Measurements from ENCODE around the gene SUDS3.

Gene SUDS3

GRCh38 chr12:118427819-118428218 is 51.5 kb downstream of the SUDS3 start:
- Mint-ChIP-seq H3K27me3 (no peaks in the 10 kb centered on the region), H3K27ac (no peak overlapping the region), H3K36me3 (ENCODE audit: low read depth) (no peaks in the 10 kb centered on the region), H3K4me3 (no peak overlapping the region), H3K9me3 (no peaks in the 10 kb centered on the region), H3K4me1 (ENCODE audit: low read depth) (no peaks in the 10 kb centered on the region)
- intact Hi-C loops (cut with micrococcal nuclease): no loop called here

DNA sequence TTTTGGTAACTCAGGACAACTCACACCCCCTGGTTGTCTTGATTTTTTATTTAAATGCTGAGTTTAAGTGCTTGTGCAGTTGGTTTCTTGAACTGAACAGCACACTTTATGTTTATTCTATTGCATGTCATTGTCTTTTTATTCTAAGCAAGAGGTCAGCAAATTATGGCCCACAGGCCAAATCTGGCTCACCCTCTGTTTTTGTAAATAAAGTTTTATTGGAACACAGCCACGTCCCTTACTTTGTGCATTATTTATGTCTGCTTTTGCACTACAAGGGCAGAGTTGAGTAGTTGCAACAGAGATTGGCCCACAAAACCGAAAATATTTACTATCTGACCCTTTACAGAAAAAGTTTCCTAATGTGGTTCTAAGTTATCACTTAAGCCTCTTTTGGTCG is 52.3 kb downstream of the SUDS3 start:
- Mint-ChIP-seq H3K27ac (no peak overlapping the region), H3K27me3 (no peaks in the 10 kb centered on the region), H3K9me3 (no peaks in the 10 kb centered on the region), H3K4me3 (no peak overlapping the region), H3K36me3 (ENCODE audit: low read depth) (no peaks in the 10 kb centered on the region), H3K4me1 (ENCODE audit: low read depth) (no peaks in the 10 kb centered on the region)
- intact Hi-C loops (cut with micrococcal nuclease): no loop called here

DNA sequence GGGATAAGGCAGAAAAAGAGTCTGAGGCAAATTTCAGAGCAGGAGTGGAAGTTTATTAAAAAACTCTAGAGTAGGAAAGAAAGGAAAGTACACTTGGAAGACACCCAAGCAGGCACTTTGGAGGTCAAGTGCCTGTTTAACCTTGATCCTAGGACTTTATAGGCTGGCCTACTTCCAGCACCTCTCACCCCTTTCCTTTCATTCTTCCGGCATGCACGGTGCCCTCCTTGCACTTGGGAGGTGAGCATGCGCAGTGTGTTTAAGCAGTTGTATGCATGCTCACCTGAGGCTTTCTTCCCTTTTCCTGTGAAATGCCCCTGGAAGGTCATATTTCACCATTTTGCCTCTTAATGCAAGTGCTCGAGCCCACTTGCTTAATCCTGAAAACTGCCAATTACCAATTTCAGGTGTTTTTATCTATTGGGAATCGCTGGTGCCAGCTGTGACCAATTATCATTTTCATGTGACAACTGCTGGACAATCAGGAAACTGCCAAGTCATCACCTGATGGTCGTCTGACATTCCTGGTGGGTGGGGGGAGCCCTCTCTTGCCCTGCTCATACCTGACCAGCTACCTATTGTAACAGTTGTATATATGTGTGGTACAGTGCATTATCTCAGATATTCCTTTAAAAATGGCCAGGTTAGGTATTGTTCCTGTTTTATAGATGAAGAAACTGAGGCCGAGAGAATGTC is 53.5 kb downstream of the SUDS3 start:
- Mint-ChIP-seq H3K9me3 (no peaks in the 10 kb centered on the region), H3K27me3 (no peaks in the 10 kb centered on the region), H3K4me1 (ENCODE audit: low read depth) (no peaks in the 10 kb centered on the region), H3K27ac (no peak overlapping the region), H3K4me3 (no peak overlapping the region), H3K36me3 (ENCODE audit: low read depth) (no peaks in the 10 kb centered on the region)
- intact Hi-C loops (cut with micrococcal nuclease): no loop called here

- Mint-ChIP-seq H3K27me3 (no peaks in the 10 kb centered on the region), H3K9me3 (no peaks in the 10 kb centered on the region), H3K4me1 (ENCODE audit: low read depth) (no peaks in the 10 kb centered on the region), H3K27ac (no peak overlapping the region), H3K4me3 (no peak overlapping the region), H3K36me3 (ENCODE audit: low read depth) (no peaks in the 10 kb centered on the region)
- intact Hi-C loops (cut with micrococcal nuclease): no loop called here
Measured at GRCh38 chr12:118430516-118430915, 54.2 kb downstream of the SUDS3 start.

DNA sequence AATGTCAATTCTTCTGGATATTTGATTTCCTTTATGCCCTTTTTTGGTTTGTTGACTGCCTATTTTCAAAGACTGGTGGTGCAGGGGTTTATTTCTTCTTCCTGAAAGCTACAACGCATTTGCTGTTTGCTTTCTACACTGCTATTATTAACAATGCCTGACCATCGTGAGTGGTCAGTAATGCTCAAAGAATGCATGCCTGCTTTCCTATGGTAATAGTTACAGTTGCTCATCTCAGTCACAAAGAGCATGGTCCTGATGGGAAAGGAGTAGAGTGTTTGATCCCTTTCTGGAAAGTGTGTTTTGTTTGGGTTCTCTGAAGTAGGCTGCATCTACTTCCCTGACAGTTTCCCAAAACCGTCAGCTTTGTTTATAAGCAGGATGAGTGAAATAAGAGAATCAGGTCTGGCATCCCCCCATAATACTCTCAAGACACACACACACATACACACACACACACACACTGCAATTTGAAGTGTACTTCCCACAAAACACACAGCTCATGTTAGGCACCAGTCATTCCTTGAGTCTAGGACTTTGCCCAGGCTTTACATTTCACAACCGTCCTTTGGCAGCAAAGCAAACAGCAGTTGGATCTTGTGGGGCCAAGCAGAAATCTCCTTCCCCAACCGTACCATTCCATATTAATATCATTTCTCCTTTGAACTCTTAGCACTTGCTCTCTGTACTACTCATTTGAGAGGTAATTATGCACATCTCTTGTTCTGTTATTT is 56.6 kb downstream of the SUDS3 start:
- no peaks in the 10 kb centered on the region for H3K9me3 Mint-ChIP-seq
- intact Hi-C loops (cut with micrococcal nuclease): no loop called here
- no peaks in the 10 kb centered on the region for H3K27me3 Mint-ChIP-seq
- no peak overlapping the region for H3K27ac Mint-ChIP-seq
- no peaks in the 10 kb centered on the region for H3K36me3 Mint-ChIP-seq (ENCODE audit: low read depth)
- no peaks in the 10 kb centered on the region for H3K4me1 Mint-ChIP-seq (ENCODE audit: low read depth)
- no peak overlapping the region for H3K4me3 Mint-ChIP-seq

GRCh38 chr12:118436002-118436730 is 59.8 kb downstream of the SUDS3 start:
- no peak overlapping the region for H3K4me3 Mint-ChIP-seq
- intact Hi-C loops (cut with micrococcal nuclease): no loop called here

GRCh38 chr12:118436986-118437385 is 60.6 kb downstream of the SUDS3 start:
- Mint-ChIP-seq H3K4me1 (ENCODE audit: low read depth) (no peaks in the 10 kb centered on the region), H3K36me3 (ENCODE audit: low read depth) (no peaks in the 10 kb centered on the region), H3K9me3 (no peaks in the 10 kb centered on the region), H3K27me3 (peaks cover 4% of the 10 kb centered on the region), H3K4me3 (no peak overlapping the region), H3K27ac (no peak overlapping the region)
- intact Hi-C loops (cut with micrococcal nuclease): no loop called here

More at GRCh38 chr12:118436002-118436730, 59.8 kb downstream of the SUDS3 start:
- H3K36me3 Mint-ChIP-seq (ENCODE audit: low read depth): no peaks in the 10 kb centered on the region
- no peak overlapping the region for H3K27ac Mint-ChIP-seq
- no peaks in the 10 kb centered on the region for H3K4me1 Mint-ChIP-seq (ENCODE audit: low read depth)
- peaks cover 2% of the 10 kb centered on the region for H3K27me3 Mint-ChIP-seq
- no peaks in the 10 kb centered on the region for H3K9me3 Mint-ChIP-seq

GRCh38 chr12:118439068-118439467 is 62.7 kb downstream of the SUDS3 start:
- Mint-ChIP-seq H3K27me3 (peaks cover 4% of the 10 kb centered on the region), H3K27ac (no peak overlapping the region), H3K4me1 (ENCODE audit: low read depth) (no peaks in the 10 kb centered on the region), H3K4me3 (no peak overlapping the region), H3K36me3 (ENCODE audit: low read depth) (no peaks in the 10 kb centered on the region), H3K9me3 (no peaks in the 10 kb centered on the region)
- intact Hi-C loops (cut with micrococcal nuclease): no loop called here

DNA sequence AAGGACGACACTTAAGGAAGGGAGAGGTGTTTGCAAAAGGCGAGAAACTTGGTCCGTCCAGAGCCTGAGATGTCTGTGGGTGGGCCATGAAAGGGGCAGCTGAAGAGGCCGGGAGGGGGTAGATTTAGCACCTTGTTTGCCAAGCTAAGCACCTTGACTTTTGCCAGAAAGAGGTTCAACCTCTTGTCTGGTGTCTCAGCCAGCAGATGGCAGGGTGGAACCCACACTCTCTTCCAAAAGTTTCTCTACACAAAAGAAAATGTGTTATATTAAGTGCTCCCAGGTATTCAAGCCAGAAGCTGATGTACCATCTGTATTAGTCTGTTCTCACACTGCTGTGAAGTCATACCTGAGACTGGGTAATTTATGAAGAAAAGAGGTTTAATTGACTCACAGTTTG is 69.9 kb downstream of the SUDS3 start:
- Mint-ChIP-seq H3K9me3 (no peaks in the 10 kb centered on the region), H3K27ac (no peak overlapping the region), H3K36me3 (ENCODE audit: low read depth) (no peaks in the 10 kb centered on the region), H3K27me3 (peaks cover 5% of the 10 kb centered on the region), H3K4me3 (no peak overlapping the region), H3K4me1 (ENCODE audit: low read depth) (no peaks in the 10 kb centered on the region)
- intact Hi-C loops (cut with micrococcal nuclease): no loop called here

DNA sequence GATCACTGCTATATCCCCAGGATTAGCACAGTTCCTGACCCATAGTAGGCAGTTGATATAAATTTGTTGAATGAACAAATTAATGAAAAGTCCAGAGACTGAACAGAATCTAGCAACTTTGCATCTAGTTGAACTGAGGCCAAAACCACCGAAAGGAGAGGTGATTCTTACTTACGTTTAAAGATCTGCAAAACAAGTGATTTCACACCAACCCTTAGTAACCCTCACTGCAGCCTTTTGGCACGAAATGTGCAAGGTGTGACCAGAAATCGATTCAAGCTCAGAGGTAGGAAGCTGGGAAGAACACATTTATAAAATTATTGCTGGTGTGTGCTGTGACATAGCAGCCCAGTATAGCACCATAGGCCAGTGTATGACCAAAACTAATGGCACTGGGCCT is 70.8 kb downstream of the SUDS3 start:
- Mint-ChIP-seq H3K27ac (no peak overlapping the region), H3K27me3 (peaks cover 3% of the 10 kb centered on the region), H3K9me3 (no peaks in the 10 kb centered on the region), H3K36me3 (ENCODE audit: low read depth) (no peaks in the 10 kb centered on the region), H3K4me1 (ENCODE audit: low read depth) (no peaks in the 10 kb centered on the region), H3K4me3 (no peak overlapping the region)
- intact Hi-C loops (cut with micrococcal nuclease): no loop called here

DNA sequence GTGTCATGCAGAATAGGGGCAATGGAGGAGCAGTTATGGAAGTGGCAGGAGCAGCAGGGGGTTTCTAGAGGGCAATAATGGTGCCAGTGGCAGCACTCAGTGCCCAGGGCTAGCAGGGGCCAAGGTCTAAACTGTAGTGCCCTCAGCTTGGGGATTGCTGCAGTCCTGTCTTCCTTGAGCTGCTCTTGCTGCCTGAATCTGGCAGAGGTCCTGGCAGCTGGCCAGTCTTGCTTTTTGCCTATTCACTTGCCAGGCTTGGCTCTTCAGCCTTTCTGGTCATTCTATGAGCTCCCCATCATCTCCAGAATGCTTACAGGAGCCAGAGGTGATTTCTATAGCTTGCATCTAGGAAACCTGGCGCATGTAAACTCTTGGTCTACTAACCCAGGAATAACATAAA is 72.0 kb downstream of the SUDS3 start:
- no peaks in the 10 kb centered on the region for H3K4me1 Mint-ChIP-seq (ENCODE audit: low read depth)
- H3K27me3 Mint-ChIP-seq: peaks cover 3% of the 10 kb centered on the region
- intact Hi-C loops (cut with micrococcal nuclease): no loop called here
- no peak overlapping the region for H3K4me3 Mint-ChIP-seq
- no peaks in the 10 kb centered on the region for H3K36me3 Mint-ChIP-seq (ENCODE audit: low read depth)
- H3K27ac Mint-ChIP-seq: no peak overlapping the region
- H3K9me3 Mint-ChIP-seq: no peaks in the 10 kb centered on the region

GRCh38 chr12:118455327-118455726 is 79.0 kb downstream of the SUDS3 start:
- Mint-ChIP-seq H3K36me3 (ENCODE audit: low read depth) (no peaks in the 10 kb centered on the region), H3K4me1 (ENCODE audit: low read depth) (no peaks in the 10 kb centered on the region), H3K27ac (no peak overlapping the region), H3K4me3 (no peak overlapping the region), H3K27me3 (no peaks in the 10 kb centered on the region), H3K9me3 (peaks cover 10% of the 10 kb centered on the region)
- intact Hi-C loops (cut with micrococcal nuclease): no loop called here

GRCh38 chr12:118456741-118457140 is 80.4 kb downstream of the SUDS3 start:
- Mint-ChIP-seq H3K4me3 (no peak overlapping the region), H3K36me3 (ENCODE audit: low read depth) (no peaks in the 10 kb centered on the region), H3K27ac (no peak overlapping the region), H3K9me3 (peaks cover 19% of the 10 kb centered on the region), H3K4me1 (ENCODE audit: low read depth) (no peaks in the 10 kb centered on the region), H3K27me3 (peaks cover 2% of the 10 kb centered on the region)
- intact Hi-C loops (cut with micrococcal nuclease): no loop called here

DNA sequence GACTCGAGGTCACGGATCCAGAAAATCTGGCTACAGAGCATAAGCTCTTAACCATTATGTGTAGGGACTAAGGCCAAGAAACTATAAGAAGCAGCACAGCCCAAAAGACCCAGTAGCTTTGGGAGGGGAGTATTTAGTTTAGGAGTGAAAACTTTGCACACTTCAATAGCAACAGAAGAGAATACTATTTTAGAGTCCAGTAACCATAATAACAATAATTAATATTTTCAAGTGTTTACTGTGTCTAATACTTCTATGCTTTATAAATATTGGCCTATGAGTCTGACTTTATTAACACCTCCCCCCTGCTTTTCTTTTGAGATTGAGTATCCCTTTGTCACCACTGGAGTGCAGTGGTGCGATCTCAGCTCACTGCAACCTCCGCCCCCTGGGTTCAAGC is 82.8 kb downstream of the SUDS3 start:
- no peaks in the 10 kb centered on the region for H3K36me3 Mint-ChIP-seq (ENCODE audit: low read depth)
- H3K4me1 Mint-ChIP-seq (ENCODE audit: low read depth): no peaks in the 10 kb centered on the region
- H3K4me3 Mint-ChIP-seq: no peak overlapping the region
- H3K9me3 Mint-ChIP-seq: peaks cover 19% of the 10 kb centered on the region
- no peak overlapping the region for H3K27ac Mint-ChIP-seq
- H3K27me3 Mint-ChIP-seq: peaks cover 2% of the 10 kb centered on the region
- intact Hi-C loops (cut with micrococcal nuclease): no loop called here
